C4-2B (cell line): Measurements from ENCODE around the gene ZNF76.

Source experiments
- ZFX ChIP-seq: fragments of 450-650 bp; IDR thresholded peaks from 2 replicates; pipeline ENCODE4 v1.6.1; 2017
- TF ChIP-seq, protein P1 (sequence below): fragments of 450-650 bp; conservative IDR thresholded peaks from 2 replicates; pipeline ENCODE4 v1.5.1; 2017; ENCODE audit warnings: mild to moderate bottlenecking

DNA sequence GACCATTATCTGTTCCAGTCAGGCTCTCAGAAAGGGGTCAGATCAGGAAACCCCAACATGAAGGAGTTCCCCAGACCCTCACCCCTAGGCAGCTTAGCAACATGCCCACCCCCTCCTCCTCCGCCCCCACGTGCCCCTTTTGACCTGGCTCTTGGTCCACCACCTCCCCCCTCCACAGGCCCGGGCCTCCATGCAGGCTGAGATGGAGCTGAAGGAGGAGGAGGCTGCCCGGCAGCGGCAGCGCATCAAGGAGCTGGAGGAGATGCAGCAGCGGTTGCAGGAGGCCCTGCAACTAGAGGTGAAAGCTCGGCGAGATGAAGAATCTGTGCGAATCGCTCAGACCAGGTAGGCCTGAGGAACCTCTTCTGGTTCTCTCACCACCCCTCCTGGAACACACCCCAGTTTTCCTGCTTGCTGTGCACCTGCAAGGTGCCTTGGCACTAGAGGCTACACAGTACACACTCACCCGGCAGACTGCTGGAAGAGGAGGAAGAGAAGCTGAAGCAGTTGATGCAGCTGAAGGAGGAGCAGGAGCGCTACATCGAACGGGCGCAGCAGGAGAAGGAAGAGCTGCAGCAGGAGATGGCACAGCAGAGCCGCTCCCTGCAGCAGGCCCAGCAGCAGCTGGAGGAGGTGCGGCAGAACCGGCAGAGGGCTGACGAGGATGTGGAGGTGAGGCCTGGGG is 60.0 kb downstream of the ZNF76 start:
- TF ChIP-seq, protein P1, sequence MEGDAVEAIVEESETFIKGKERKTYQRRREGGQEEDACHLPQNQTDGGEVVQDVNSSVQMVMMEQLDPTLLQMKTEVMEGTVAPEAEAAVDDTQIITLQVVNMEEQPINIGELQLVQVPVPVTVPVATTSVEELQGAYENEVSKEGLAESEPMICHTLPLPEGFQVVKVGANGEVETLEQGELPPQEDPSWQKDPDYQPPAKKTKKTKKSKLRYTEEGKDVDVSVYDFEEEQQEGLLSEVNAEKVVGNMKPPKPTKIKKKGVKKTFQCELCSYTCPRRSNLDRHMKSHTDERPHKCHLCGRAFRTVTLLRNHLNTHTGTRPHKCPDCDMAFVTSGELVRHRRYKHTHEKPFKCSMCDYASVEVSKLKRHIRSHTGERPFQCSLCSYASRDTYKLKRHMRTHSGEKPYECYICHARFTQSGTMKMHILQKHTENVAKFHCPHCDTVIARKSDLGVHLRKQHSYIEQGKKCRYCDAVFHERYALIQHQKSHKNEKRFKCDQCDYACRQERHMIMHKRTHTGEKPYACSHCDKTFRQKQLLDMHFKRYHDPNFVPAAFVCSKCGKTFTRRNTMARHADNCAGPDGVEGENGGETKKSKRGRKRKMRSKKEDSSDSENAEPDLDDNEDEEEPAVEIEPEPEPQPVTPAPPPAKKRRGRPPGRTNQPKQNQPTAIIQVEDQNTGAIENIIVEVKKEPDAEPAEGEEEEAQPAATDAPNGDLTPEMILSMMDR: no peak
- no peak for TF ChIP-seq ZFX
